Measurements from ENCODE around the gene UBXN11.

Gene UBXN11

GRCh38 chr1:26302733-26303405 is 3.6 kb downstream of the UBXN11 start:
- H3K4me1 ChIP-seq (ENCODE audit: low read depth, poor library complexity, severe bottlenecking): peaks cover 18% of the 10 kb centered on the region

GRCh38 chr1:26300578-26301275 is 5.7 kb downstream of the UBXN11 start:
- no peak for TF ChIP-seq CTCF (conservative IDR thresholded peaks at IDR 0.05; ENCODE audit: low read depth, low read length)
- Histone ChIP-seq H3K79me2 (ENCODE audit: insufficient read depth, low read depth) (no peaks in the 10 kb centered on the region), H4K20me1 (ENCODE audit: insufficient read depth) (no peaks in the 10 kb centered on the region), H3K4me1 (ENCODE audit: low read depth, poor library complexity, severe bottlenecking) (peaks cover 6% of the 10 kb centered on the region), H3K27ac (no peak overlapping the region), H3K4me3 (IDR thresholded peaks at IDR 0.05; ENCODE audit: insufficient read depth, low read depth, low read length) (no peak overlapping the region), H3K4me2 (no peak overlapping the region), H3K27me3 (ENCODE audit: insufficient read depth, low read depth) (no peaks in the 10 kb centered on the region), H3K36me3 (ENCODE audit: insufficient read depth) (no peaks in the 10 kb centered on the region), H3K9ac (no peak overlapping the region), H2AFZ (ENCODE audit: low read depth) (no peak overlapping the region)

More at GRCh38 chr1:26302733-26303405, 3.6 kb downstream of the UBXN11 start:
- TF ChIP-seq CTCF (conservative IDR thresholded peaks at IDR 0.05; ENCODE audit: low read depth, low read length): no peak
- H3K9ac ChIP-seq: no peak overlapping the region
- no peaks in the 10 kb centered on the region for H4K20me1 ChIP-seq (ENCODE audit: insufficient read depth)
- H3K27ac ChIP-seq: no peak overlapping the region
- H3K79me2 ChIP-seq (ENCODE audit: insufficient read depth, low read depth): no peaks in the 10 kb centered on the region
- H3K27me3 ChIP-seq (ENCODE audit: insufficient read depth, low read depth): no peaks in the 10 kb centered on the region
- no peak overlapping the region for H2AFZ ChIP-seq (ENCODE audit: low read depth)
- H3K4me3 ChIP-seq (IDR thresholded peaks at IDR 0.05; ENCODE audit: insufficient read depth, low read depth, low read length): no peak overlapping the region
- H3K36me3 ChIP-seq (ENCODE audit: insufficient read depth): no peaks in the 10 kb centered on the region
- no peak overlapping the region for H3K4me2 ChIP-seq

GRCh38 chr1:26297791-26298124 is 8.7 kb downstream of the UBXN11 start:
- Histone ChIP-seq H3K4me2 (no peak overlapping the region), H2AFZ (ENCODE audit: low read depth) (no peak overlapping the region), H3K27me3 (ENCODE audit: insufficient read depth, low read depth) (no peaks in the 10 kb centered on the region), H3K79me2 (ENCODE audit: insufficient read depth, low read depth) (no peaks in the 10 kb centered on the region), H3K9ac (no peak overlapping the region), H3K4me1 (ENCODE audit: low read depth, poor library complexity, severe bottlenecking) (no peaks in the 10 kb centered on the region), H4K20me1 (ENCODE audit: insufficient read depth) (no peaks in the 10 kb centered on the region), H3K4me3 (IDR thresholded peaks at IDR 0.05; ENCODE audit: insufficient read depth, low read depth, low read length) (no peak overlapping the region), H3K36me3 (ENCODE audit: insufficient read depth) (no peaks in the 10 kb centered on the region), H3K27ac (no peak overlapping the region)
- no peak for TF ChIP-seq CTCF (conservative IDR thresholded peaks at IDR 0.05; ENCODE audit: low read depth, low read length)

GRCh38 chr1:26297057-26297790 is 9.2 kb downstream of the UBXN11 start:
- Histone ChIP-seq H4K20me1 (ENCODE audit: insufficient read depth) (no peaks in the 10 kb centered on the region), H3K9ac (no peak overlapping the region), H3K4me1 (ENCODE audit: low read depth, poor library complexity, severe bottlenecking) (no peaks in the 10 kb centered on the region), H2AFZ (ENCODE audit: low read depth) (no peak overlapping the region), H3K27ac (no peak overlapping the region), H3K4me3 (IDR thresholded peaks at IDR 0.05; ENCODE audit: insufficient read depth, low read depth, low read length) (no peak overlapping the region), H3K27me3 (ENCODE audit: insufficient read depth, low read depth) (no peaks in the 10 kb centered on the region), H3K36me3 (ENCODE audit: insufficient read depth) (no peaks in the 10 kb centered on the region), H3K79me2 (ENCODE audit: insufficient read depth, low read depth) (no peaks in the 10 kb centered on the region), H3K4me2 (no peak overlapping the region)
- TF ChIP-seq CTCF (conservative IDR thresholded peaks at IDR 0.05; ENCODE audit: low read depth, low read length): no peak

All from KMS-11 (cell line).